Right kidney (tissue), 1 donor: ENCODE results near the gene BICRA.
"Not testable (repeated sequence)": the region's sequence is repeated elsewhere in the genome, so short reads cannot be mapped to it uniquely, and the experiment has no call there.

Experiments used
- DNase-seq: peaks from one replicate; pipeline ENCODE4 v3.0.0-alpha.2; 2016

Gene BICRA

DNA sequence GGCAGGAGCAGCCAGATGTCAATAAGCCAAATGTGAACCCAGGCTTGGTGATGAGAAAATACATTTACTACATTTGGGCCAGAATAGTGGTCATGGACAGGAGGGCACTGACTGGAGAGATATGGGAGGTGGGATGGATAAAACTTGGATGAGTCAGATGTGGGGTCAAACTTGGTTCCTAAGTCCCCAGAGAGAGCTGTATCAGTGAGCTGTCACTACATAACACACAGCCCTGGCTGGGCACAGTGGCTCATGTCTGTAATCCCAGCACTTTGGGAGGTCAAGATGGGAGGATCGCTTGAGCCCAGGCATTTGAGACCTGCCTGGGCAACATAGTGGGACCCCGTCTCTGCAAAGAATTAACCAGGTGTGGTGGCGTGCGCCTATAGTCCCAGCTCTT lies 52.7 kb downstream of the BICRA start:
- DNase-seq = no peak

GRCh38 chr19:47663435-47663910 lies 54.5 kb downstream of the BICRA start:
- DNase-seq = no peak

DNA sequence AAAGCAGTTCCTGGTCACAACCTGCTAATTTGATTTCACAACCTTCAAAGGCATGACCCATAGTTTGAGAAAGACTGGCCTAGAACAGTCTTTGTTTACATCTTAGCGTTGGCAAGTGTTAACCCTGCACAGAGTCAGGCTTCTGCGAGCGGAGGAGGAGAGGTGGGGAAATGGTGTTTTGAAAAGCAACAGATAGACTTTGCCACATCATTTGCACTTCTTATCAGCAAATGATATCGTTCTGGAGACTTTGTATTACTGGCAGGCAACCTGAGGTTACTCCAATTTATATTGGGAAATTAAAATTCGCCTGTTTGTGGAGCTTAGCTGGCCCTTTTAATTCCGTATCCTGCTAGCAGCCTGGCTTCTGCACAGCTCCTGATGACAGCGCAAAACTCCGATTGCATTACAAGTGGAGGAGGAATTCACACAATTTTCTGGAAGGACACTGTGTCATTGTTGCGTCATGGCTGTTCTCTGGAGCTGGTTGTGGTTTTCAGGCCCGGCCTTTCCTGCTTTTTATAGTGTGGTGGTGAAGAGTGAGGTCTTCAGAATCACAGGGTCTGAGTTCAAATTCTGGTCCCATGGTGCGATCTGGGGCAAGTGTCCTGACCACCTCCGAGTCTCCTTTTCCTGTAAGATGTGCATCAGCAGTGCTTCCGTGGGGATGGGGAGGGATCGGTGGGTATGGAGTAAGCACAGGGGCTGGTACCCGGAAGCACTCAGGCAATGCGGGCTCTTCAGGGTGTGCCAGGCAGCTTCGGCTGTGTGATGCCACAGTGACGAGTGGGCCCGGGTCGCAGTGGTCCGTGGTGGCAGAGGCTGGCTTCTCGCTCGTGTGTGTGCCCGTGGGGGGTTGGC lies 55.2 kb downstream of the BICRA start:
- DNase-seq = no peak

- DNase-seq = not testable (repeated sequence)
Measured at GRCh38 chr19:47668556-47668955, 59.6 kb downstream of the BICRA start.

DNA sequence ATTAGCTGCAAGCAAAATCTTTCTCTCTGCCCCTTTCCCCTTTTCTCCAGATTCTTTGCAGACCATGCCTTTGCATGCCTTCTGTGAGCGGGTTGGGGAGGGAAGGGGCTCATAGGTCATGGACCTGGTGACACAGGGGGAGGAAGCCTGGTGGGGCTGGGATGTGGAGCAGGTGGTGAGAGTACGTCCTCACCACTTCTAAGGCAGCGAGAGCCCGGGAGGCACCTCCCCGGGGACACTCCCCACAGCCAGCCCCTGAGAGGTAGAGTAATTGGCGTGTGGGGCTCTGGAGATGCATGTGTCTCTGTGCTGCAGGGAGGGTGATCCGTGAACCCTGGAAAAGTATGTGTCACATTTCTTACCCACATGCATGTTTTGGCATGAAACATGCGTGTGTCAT lies 61.8 kb downstream of the BICRA start:
- DNase-seq = no peak

GRCh38 chr19:47671499-47671898 lies 62.6 kb downstream of the BICRA start:
- DNase-seq = no peak

DNA sequence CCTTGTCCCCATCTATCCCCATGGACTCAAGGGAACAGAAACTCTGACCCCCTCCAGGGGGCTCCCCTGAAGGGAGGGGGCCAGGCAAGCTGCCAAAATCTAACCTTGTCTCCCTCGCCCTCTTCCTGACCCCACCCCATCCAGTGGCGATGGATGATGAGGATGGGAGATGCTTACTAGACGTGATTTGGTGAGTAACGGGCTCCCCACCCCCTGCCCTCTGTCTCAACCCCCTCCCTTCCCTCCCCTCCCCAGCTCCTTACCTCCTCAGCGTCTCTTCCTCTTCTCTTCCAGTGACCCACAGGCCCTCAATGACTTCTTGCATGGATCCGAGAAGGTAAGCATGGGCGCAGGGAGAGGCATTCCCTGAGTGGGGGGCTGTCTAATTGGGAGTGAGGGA lies 64.5 kb downstream of the BICRA start:
- no peak for DNase-seq

DNA sequence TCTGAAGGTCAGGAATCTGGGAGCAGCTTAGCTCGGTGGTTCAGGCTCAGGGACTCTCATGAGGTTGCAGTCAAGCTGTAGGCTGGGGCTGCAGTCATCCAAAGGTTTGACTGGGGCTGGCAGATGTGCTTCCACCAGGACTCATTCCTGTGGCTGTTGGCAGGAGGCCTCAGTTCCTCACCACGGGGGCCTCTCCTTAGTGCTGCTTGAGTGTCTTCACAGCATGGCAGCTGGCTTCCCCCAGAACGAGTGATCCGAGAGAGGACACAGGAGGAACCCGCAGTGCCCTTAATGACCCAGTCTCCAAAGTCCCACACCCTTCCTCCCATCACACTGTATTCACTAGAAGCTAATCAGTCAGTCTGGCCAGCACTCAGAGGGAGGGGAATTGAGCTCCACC lies 65.6 kb downstream of the BICRA start:
- no peak for DNase-seq

DNA sequence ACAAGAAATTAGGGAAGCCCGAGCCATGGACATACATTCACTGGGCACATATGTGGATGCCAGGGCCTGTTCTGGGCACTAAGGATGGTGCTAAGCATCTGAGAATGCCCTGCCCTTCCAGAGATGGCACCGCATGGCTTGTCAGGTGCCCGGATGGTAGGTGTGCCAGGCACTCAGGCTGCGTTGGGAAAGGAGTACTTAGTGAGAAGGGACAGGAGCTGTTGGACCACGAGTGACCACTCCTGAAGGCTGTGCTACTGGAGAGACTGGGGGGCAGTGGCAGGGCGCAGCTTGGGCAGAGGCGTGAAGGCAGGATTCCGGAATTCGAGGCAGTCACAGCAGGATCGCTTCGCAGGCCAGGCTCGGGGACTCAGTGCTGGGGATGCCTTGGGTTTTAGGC lies 66.3 kb downstream of the BICRA start:
- DNase-seq = no peak

- no peak for DNase-seq
Measured at GRCh38 chr19:47675859-47676258, 66.9 kb downstream of the BICRA start.

- no peak for DNase-seq
Measured at GRCh38 chr19:47676811-47677210, 67.9 kb downstream of the BICRA start.

DNA sequence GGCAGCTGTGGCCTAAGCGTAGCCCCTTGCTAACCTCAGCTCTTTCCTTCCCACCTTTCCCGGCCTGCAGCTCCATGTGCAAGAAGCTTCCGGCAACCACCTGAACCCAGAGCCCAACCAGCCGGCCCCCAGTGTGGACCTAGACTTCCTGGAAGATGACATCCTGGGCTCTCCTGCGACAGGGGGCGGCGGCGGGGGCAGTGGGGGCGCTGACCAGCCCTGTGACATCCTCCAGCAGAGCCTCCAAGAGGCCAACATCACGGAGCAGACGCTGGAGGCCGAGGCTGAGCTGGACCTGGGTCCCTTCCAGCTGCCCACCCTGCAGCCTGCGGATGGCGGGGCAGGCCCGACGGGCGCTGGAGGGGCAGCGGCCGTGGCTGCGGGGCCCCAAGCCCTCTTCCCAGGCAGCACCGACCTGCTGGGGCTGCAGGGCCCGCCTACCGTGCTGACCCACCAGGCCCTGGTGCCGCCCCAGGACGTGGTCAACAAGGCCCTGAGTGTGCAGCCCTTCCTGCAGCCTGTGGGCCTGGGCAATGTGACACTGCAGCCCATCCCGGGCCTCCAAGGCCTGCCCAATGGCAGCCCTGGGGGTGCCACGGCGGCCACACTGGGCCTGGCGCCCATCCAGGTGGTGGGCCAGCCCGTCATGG lies 70.4 kb downstream of the BICRA start:
- DNase-seq = no peak

- no peak for DNase-seq
Measured at GRCh38 chr19:47679922-47680857, 71.3 kb downstream of the BICRA start.

- DNase-seq = no peak
Measured at GRCh38 chr19:47680858-47681332, 72.0 kb downstream of the BICRA start.

DNA sequence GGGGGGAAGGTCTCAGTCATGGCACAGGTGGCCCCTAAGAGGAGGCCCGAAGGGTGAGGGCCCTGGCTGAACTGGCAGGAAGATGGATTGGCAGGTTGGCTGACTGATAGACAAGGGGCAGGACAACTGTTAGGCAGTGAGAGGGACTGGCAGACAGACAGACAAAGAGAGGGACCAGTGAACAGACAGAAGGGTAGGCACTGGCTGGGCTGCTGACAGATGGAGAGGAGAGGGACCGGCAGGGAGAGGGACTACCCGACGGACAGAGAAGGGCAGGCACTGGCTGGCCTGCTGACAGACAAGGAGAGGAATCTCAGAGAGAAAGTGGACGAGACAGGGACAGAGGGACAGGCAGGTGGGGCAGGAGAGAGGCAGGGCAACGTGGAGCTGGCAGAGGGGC lies 72.5 kb downstream of the BICRA start:
- DNase-seq = no peak

DNA sequence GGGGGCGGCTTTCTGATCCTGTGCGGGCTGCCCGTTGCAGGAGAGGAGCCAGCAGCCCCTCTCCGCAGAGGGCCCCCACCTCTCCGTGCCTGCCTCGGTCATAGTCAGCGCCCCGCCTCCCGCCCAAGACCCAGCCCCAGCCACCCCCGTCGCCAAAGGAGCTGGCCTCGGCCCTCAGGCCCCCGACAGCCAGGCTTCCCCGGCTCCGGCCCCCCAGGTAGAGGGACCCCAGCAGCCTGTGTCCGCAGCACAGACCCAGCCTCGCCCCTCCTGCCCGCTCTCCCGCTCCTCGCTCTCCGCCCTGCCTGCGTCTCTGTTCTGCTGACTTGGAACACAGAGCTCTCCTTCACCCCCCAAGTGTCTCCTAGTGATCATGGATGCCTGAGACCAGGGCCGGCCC lies 73.0 kb downstream of the BICRA start:
- no peak for DNase-seq

DNA sequence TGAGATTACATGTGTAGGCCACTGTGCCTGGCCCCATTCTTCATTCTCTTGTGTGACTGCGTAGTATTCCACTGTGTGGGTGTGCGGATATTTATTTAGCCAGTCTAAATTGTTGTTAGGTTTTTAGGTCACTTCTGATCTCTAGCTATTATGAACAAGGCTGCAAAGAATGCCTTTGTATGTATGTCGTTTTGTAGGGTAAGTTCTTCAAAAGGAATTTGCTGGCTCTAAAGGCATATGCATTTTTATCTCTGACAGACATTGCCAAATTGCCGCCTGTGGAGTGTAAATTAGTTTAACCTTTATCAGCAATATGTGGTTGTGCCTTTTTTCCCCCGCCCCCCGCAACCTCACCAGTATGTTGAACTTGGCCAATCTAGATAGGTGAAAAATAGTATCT lies 74.0 kb downstream of the BICRA start:
- no peak for DNase-seq

- no peak for DNase-seq
Measured at GRCh38 chr19:47686679-47687450, 77.9 kb downstream of the BICRA start.

- no peak for DNase-seq
Measured at GRCh38 chr19:47687906-47688305, 79.0 kb downstream of the BICRA start.

DNA sequence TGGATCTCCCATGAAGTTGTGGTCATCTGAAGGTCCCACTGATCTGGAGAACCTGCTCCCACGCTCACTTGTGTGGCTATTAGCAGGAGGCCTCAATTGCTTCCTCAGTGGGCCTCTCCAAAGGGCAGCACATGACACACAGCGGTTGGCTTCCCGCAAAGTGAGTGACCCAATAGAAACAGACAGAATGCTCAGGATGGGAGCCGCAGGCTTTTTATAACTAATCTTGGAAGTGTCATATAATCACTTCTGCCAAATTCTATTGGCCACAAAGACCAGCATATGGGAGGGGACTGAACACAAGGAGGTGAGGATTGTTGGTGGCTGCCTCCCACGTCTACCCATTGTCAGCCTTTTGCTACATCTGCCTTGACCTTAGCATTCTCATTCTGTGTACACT lies 82.2 kb downstream of the BICRA start:
- DNase-seq = no peak

- no peak for DNase-seq
Measured at GRCh38 chr19:47691782-47692181, 82.8 kb downstream of the BICRA start.

DNA sequence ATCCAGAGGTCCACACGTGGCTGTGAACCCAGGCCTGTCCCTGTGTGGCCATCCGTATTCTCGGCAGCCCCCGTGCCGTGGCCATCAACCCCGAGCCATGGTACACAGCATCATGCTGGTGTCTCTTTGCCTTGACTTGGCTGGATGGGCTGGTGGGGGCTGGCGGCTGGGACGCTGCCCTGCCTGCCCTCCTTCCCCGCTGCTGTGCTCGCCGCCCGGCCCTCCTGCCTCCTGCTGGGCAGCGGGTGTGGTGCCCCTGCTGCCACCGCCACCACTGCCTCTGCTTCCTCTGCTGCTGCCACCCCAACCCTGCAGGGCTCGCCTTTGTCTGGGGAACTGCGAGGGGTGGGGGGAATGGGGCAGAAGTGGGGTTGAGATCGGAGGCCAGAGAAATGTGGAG lies 84.6 kb downstream of the BICRA start:
- no peak for DNase-seq
